Mesothelial cell of epicardium (in vitro differentiated cells): ENCODE results near the gene MRGPRE. TPM values are rescaled to one million over a fixed set of nuclear protein-coding genes. Genes with fewer than 3 reads are reported as not detected.
"Not testable (repeated sequence)": the region's sequence is repeated elsewhere in the genome, so short reads cannot be mapped to it uniquely, and the experiment has no call there.

Experiments used
- DNase-seq, 2 experiments: peaks; one replicate each; pipeline ENCODE4 v3.0.0; 2021; ENCODE audit warnings: low spot score in 2 of 2; ENCODE audit not compliant: unreplicated experiment in 2 of 2
- H3K27ac Mint-ChIP-seq: 2 replicates; pipeline ENCODE4 v1.8.0; 2021; ENCODE audit warnings: mixed read lengths
- H3K27me3 Mint-ChIP-seq: 2 replicates; pipeline ENCODE4 v1.8.0; 2021; ENCODE audit warnings: low read depth, mixed read lengths
- H3K36me3 Mint-ChIP-seq: 2 replicates; pipeline ENCODE4 v1.8.0; 2021; ENCODE audit warnings: mixed read lengths
- H3K4me1 Mint-ChIP-seq: 2 replicates; pipeline ENCODE4 v1.8.0; 2021; ENCODE audit warnings: mixed read lengths
- H3K4me3 Mint-ChIP-seq: 2 replicates; pipeline ENCODE4 v1.8.0; 2021; ENCODE audit warnings: mild to moderate bottlenecking, moderate library complexity, mixed read lengths
- H3K9me3 Mint-ChIP-seq: 2 replicates; pipeline ENCODE4 v1.8.0; 2021; ENCODE audit warnings: mixed read lengths
- CTCF ChIP-seq: fragments of 200-600 bp; sonication (generic); IDR thresholded peaks from one replicate; pipeline ENCODE4 v1.5.0; 2021; ENCODE audit warnings: antibody characterized with exemption; ENCODE audit not compliant: unreplicated experiment
- total RNA-seq: library from RNA; stranded (reverse); gene quantifications from 3 replicates; pipeline ENCODE4 v1.2.1, GENCODE V29; 2021

Gene MRGPRE
- not detected in 3 replicates for total RNA-seq

GRCh38 chr11:3231851-3232744 is at the start of gene MRGPRE:
Gene MRGPRE, minus strand, starts transcription at chr11:3232417. Its CDS starts 3,618 bp downstream, at chr11:3228799.
- Mint-ChIP-seq H3K27ac (no peak within 1 kb of the TSS), H3K4me1 (no peaks in the 10 kb centered on the region), H3K9me3 (no peaks in the 10 kb centered on the region), H3K4me3 (no peak within 1 kb of the TSS), H3K36me3 (no peaks in the 10 kb centered on the region), H3K27me3 (peaks cover 38% of the 10 kb centered on the region)
- TF ChIP-seq CTCF: no peak
- DNase-seq: no peak

GRCh38 chr11:3281146-3281545 is 48.9 kb upstream of the MRGPRE start:
- H3K27ac Mint-ChIP-seq, H3K4me1 Mint-ChIP-seq, H3K9me3 Mint-ChIP-seq, H3K4me3 Mint-ChIP-seq, H3K36me3 Mint-ChIP-seq, DNase-seq, H3K27me3 Mint-ChIP-seq: not testable (repeated sequence)

- H3K4me3 Mint-ChIP-seq, H3K27me3 Mint-ChIP-seq, H3K36me3 Mint-ChIP-seq, H3K4me1 Mint-ChIP-seq, H3K9me3 Mint-ChIP-seq, H3K27ac Mint-ChIP-seq, DNase-seq: not testable (repeated sequence)
Measured at GRCh38 chr11:3280662-3281061, 48.4 kb upstream of the MRGPRE start.

- H3K4me1 Mint-ChIP-seq, DNase-seq, H3K9me3 Mint-ChIP-seq, H3K27ac Mint-ChIP-seq, H3K4me3 Mint-ChIP-seq, H3K27me3 Mint-ChIP-seq, H3K36me3 Mint-ChIP-seq: not testable (repeated sequence)
Measured at GRCh38 chr11:3278922-3279321, 46.7 kb upstream of the MRGPRE start.

- not testable (repeated sequence) for H3K4me3 Mint-ChIP-seq, DNase-seq, H3K9me3 Mint-ChIP-seq, H3K27me3 Mint-ChIP-seq, H3K27ac Mint-ChIP-seq, H3K4me1 Mint-ChIP-seq, H3K36me3 Mint-ChIP-seq
Measured at GRCh38 chr11:3273629-3274028, 41.4 kb upstream of the MRGPRE start.

GRCh38 chr11:3262548-3262947 is 30.3 kb upstream of the MRGPRE start:
- H3K4me1 Mint-ChIP-seq, H3K27me3 Mint-ChIP-seq, H3K9me3 Mint-ChIP-seq: not testable (repeated sequence)

GRCh38 chr11:3261831-3262230 is 29.6 kb upstream of the MRGPRE start:
- not testable (repeated sequence) for H3K27me3 Mint-ChIP-seq, H3K4me1 Mint-ChIP-seq, H3K27ac Mint-ChIP-seq, H3K36me3 Mint-ChIP-seq, DNase-seq, H3K4me3 Mint-ChIP-seq, H3K9me3 Mint-ChIP-seq

More at GRCh38 chr11:3262548-3262947, 30.3 kb upstream of the MRGPRE start:
- H3K4me3 Mint-ChIP-seq, DNase-seq, H3K27ac Mint-ChIP-seq, H3K36me3 Mint-ChIP-seq: not testable (repeated sequence)

- H3K36me3 Mint-ChIP-seq, H3K4me1 Mint-ChIP-seq: not testable (repeated sequence)
Measured at GRCh38 chr11:3257509-3257908, 25.3 kb upstream of the MRGPRE start.

GRCh38 chr11:3255241-3255640 is 23.0 kb upstream of the MRGPRE start:
- H3K27ac Mint-ChIP-seq, DNase-seq, H3K4me3 Mint-ChIP-seq, H3K36me3 Mint-ChIP-seq, H3K9me3 Mint-ChIP-seq, H3K27me3 Mint-ChIP-seq, H3K4me1 Mint-ChIP-seq: not testable (repeated sequence)

More at GRCh38 chr11:3257509-3257908, 25.3 kb upstream of the MRGPRE start:
- H3K9me3 Mint-ChIP-seq, H3K27me3 Mint-ChIP-seq, H3K27ac Mint-ChIP-seq, H3K4me3 Mint-ChIP-seq, DNase-seq: not testable (repeated sequence)

GRCh38 chr11:3254773-3255172 is 22.6 kb upstream of the MRGPRE start:
- H3K27me3 Mint-ChIP-seq, DNase-seq, H3K36me3 Mint-ChIP-seq, H3K4me3 Mint-ChIP-seq, H3K27ac Mint-ChIP-seq, H3K9me3 Mint-ChIP-seq, H3K4me1 Mint-ChIP-seq: not testable (repeated sequence)
